ENCODE results near the gene FST.
A peak's percentile ranks its signal among the peaks of the same experiment; 100 is the strongest.

FST gene

DNA sequence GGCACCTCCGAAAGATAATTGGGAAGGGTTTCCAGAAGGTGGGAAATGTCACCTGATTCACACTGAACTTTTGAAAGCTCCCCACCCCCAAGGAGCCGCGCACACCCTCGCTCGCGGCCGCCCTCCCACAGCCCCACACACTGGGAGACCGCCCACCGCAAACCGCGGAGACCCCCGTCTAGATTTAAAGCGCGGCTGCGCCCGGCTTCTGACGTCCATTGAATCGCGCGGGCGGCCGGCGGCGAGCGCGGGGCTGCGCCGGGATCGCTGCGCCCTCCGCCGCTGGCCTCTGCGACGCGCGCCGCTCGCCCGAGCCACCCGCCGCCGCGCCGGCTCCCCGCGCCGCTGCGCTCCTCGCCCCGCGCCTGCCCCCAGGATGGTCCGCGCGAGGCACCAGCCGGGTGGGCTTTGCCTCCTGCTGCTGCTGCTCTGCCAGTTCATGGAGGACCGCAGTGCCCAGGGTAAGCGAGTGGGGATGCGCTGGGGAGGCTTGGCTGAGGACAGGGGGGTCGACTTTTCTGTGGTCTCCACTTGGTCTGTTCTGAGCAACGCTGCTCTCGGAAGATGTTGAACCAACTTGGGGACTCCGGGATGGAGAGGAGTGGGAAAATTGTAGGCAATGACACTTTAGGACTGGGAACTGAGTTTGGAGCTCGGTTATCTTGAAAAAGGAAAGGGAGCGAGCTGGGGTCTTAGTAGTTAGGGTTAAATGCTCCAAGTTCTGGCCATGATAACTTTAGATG lies at the start of gene FST:
FST (plus strand) TSS at position 214 of the 743 bp plus-strand sequence; CDS start at position 377, 163 bp downstream.
- TF ChIP-seq CTCF (conservative IDR thresholded peaks at IDR 0.05; ENCODE audit: control insufficient read depth, insufficient read depth, low read depth, low read length), result no peak
- H3K4me3 ChIP-seq (ENCODE audit: control insufficient read depth, low read depth, low read length), result peak within 1 kb of the TSS; percentile 77
- peak; percentile 28 for DNase-seq (ENCODE audit: low read depth)

DNA sequence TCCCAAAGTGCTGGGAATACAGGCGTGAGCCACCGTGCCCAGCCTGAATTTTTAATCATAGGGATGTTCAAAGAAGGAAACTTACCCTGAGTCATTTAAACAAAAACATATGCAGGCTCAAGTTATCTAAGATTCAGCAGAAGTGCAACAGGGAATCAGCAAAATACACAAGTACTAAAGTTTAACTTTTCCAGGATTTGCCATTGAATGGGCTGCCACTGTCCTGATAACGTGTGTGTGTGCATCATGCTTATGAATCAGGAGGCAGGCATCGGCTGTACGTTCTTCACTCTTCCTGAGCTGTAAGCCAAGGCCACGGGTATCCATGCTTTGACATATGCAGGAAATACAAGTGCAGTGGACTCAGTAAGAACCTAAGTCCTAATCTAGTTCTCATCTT lies 48.8 kb upstream of the FST start:
- no peak for TF ChIP-seq CTCF (conservative IDR thresholded peaks at IDR 0.05; ENCODE audit: control insufficient read depth, insufficient read depth, low read depth, low read length)
- no peak overlapping the region for H3K4me3 ChIP-seq (ENCODE audit: control insufficient read depth, low read depth, low read length)
- peak; percentile 57 for DNase-seq (ENCODE audit: low read depth)

DNA sequence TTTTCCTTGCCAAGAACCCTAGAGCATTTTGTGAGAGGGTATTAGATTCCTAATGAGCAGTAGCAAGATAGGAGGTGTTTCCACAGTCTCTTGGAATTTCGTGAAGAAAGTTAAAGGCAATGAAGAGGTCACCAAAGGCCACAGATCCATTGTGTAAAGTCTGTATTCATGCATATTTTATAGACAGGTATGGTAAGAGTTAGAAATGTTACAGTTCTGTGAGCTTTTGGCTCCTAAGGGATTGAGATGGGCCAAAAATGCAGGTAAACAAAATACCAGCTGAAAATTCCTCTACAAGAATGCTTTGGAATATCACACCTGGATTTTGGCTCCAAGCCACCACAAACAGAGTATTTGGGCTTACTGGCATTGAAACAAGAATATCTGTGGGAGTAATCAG lies 47.4 kb upstream of the FST start:
- DNase-seq (ENCODE audit: low read depth), result no peak
- TF ChIP-seq CTCF (conservative IDR thresholded peaks at IDR 0.05; ENCODE audit: control insufficient read depth, insufficient read depth, low read depth, low read length), result no peak
- H3K4me3 ChIP-seq (ENCODE audit: control insufficient read depth, low read depth, low read length), result no peak overlapping the region

- TF ChIP-seq CTCF (conservative IDR thresholded peaks at IDR 0.05; ENCODE audit: control insufficient read depth, insufficient read depth, low read depth, low read length), result no peak
- H3K4me3 ChIP-seq (ENCODE audit: control insufficient read depth, low read depth, low read length), result no peak overlapping the region
- no peak for DNase-seq (ENCODE audit: low read depth)
These were observed 45.9 kb upstream of the FST start for GRCh38 chr5:53434541-53434940.

GRCh38 chr5:53436480-53437191 lies 43.8 kb upstream of the FST start:
- no peak for DNase-seq (ENCODE audit: low read depth)
- TF ChIP-seq CTCF (conservative IDR thresholded peaks at IDR 0.05; ENCODE audit: control insufficient read depth, insufficient read depth, low read depth, low read length), result no peak
- no peak overlapping the region for H3K4me3 ChIP-seq (ENCODE audit: control insufficient read depth, low read depth, low read length)

- DNase-seq (ENCODE audit: low read depth), result no peak
- no peak for TF ChIP-seq CTCF (conservative IDR thresholded peaks at IDR 0.05; ENCODE audit: control insufficient read depth, insufficient read depth, low read depth, low read length)
- no peak overlapping the region for H3K4me3 ChIP-seq (ENCODE audit: control insufficient read depth, low read depth, low read length)
These were observed 42.4 kb upstream of the FST start for GRCh38 chr5:53438079-53438478.
